Gastroesophageal sphincter (tissue), 4 donors: ENCODE data around the gene EFNB3. TPM values are rescaled to one million over a fixed set of nuclear protein-coding genes. Genes with fewer than 3 reads are reported as not detected.

ENCODE experiments used
- ATAC-seq: fragments of 150-250 bp; one replicate; pipeline ENCODE4 v1.9.1; 2016; ENCODE audit warnings: mild to moderate bottlenecking, moderate library complexity
- H3K27ac ChIP-seq, 4 donors: fragments of 200-600 bp; sonication (generic) in 3 of 4; 1 replicate in 3 of 4; 2 replicates in 1 of 4; pipeline ENCODE4 v1.5.1; 2016 to 2019
- H3K27me3 ChIP-seq: fragments of 200-600 bp; sonication (generic); one replicate; pipeline ENCODE4 v1.5.1; 2019
- H3K36me3 ChIP-seq, 2 donors: fragments of 200-600 bp; sonication (generic); one replicate each; pipeline ENCODE4 v1.5.1; 2019; ENCODE audit warnings: control low read depth in 1 of 2
- H3K4me1 ChIP-seq, 3 donors: fragments of 200-600 bp; sonication (generic); 1 replicate in 2 of 3; 2 replicates in 1 of 3; pipeline ENCODE4 v1.5.1; 2016 to 2019; ENCODE audit warnings: control low read depth in 2 of 3
- H3K4me3 ChIP-seq, 2 donors: fragments of 200-600 bp; sonication (generic); one replicate each; pipeline ENCODE4 v1.5.1; 2019; ENCODE audit warnings: mild to moderate bottlenecking in 1 of 2, moderate library complexity in 1 of 2
- H3K9me3 ChIP-seq, 3 donors: fragments of 200-600 bp; sonication (generic); one replicate each; pipeline ENCODE4 v1.5.1; 2017 to 2019; ENCODE audit warnings: control low read depth in 2 of 3
- CTCF ChIP-seq, 4 experiments: fragments of 200-600 bp in 2 of 4; fragments of 450-650 bp in 2 of 4; sonication (generic) in 1 of 4; IDR thresholded peaks; one replicate each; pipeline ENCODE4 v1.5.1; 2017 to 2019; ENCODE audit warnings: antibody characterized with exemption in 4 of 4, mild to moderate bottlenecking in 2 of 4, moderate library complexity in 2 of 4
- EP300 ChIP-seq: sonication (generic); formaldehyde crosslinking; IDR thresholded peaks from one replicate; pipeline ENCODE4 v1.6.1; 2017; ENCODE audit warnings: antibody characterized with exemption, mild to moderate bottlenecking
- POLR2A ChIP-seq, 2 donors: fragments of 450-650 bp; IDR thresholded peaks; one replicate each; pipeline ENCODE4 v1.6.1; 2017; ENCODE audit warnings: antibody characterized with exemption in 2 of 2, mild to moderate bottlenecking in 2 of 2, moderate library complexity in 1 of 2
- POLR2AphosphoS5 ChIP-seq: sonication (generic); formaldehyde crosslinking; IDR thresholded peaks from one replicate; pipeline ENCODE4 v1.6.1; 2017; ENCODE audit warnings: antibody characterized with exemption
- WGBS, 2 donors: methylation state at CpG; one replicate each; pipeline ENCODE4 v1.1.5; 2018; ENCODE audit warnings: low coverage in 1 of 2; 5-methylcytosine and 5-hydroxymethylcytosine counted together
- total RNA-seq, 4 donors: library from RNA; depleted of rRNA; stranded (reverse); fragments of >200 nt; gene quantifications; one replicate each; pipeline ENCODE4 v1.1.0, GENCODE V29; 2016

EFNB3 gene
- total RNA-seq, 4 donors from 2014 or later, result 0.27 to 0.52 TPM; not detected in 2

GRCh38 chr17:7754656-7755055, 49.7 kb downstream of the EFNB3 start:
- Histone ChIP-seq H3K4me3 (no peak overlapping the region), H3K4me1 (no peaks in the 10 kb centered on the region), H3K9me3 (no peaks in the 10 kb centered on the region), H3K36me3 (no peaks in the 10 kb centered on the region), H3K27ac (no peak overlapping the region), H3K27me3 (no peaks in the 10 kb centered on the region)
- TF ChIP-seq POLR2AphosphoS5 (no peak), EP300 (no peak), POLR2A (IDR thresholded peaks at IDR 0.05) (no peak), CTCF (IDR thresholded peaks at IDR 0.05) (no peak)
- 100% methylated on average over 1 of the region's 8 CpGs; no CpG with 5 or more reads in 1 of the 2 donors for WGBS, 2 donors
- no peak for ATAC-seq

GRCh38 chr17:7755095-7755890, 50.3 kb downstream of the EFNB3 start:
- H3K4me3 ChIP-seq, result no peak overlapping the region
- H3K4me1 ChIP-seq, result no peaks in the 10 kb centered on the region
- TF ChIP-seq POLR2AphosphoS5 (no peak), EP300 (no peak), CTCF (IDR thresholded peaks at IDR 0.05) (no peak), POLR2A (IDR thresholded peaks at IDR 0.05) (no peak)
- no peaks in the 10 kb centered on the region for H3K9me3 ChIP-seq
- no peak overlapping the region for H3K27ac ChIP-seq
- H3K27me3 ChIP-seq, result no peaks in the 10 kb centered on the region
- no peak for ATAC-seq
- WGBS, 2 donors, result 50 to 54% methylated on average over 8 to 9 of the region's 9 CpGs
- H3K36me3 ChIP-seq, result no peaks in the 10 kb centered on the region

GRCh38 chr17:7756968-7757367, 52.0 kb downstream of the EFNB3 start:
- WGBS, 2 donors, result 82 to 84% methylated on average over 7 to 10 of the region's 14 CpGs
- no peak for TF ChIP-seq POLR2AphosphoS5
- TF ChIP-seq POLR2A (IDR thresholded peaks at IDR 0.05), result no peak
- no peak for TF ChIP-seq CTCF (IDR thresholded peaks at IDR 0.05)
- no peak for TF ChIP-seq EP300
- ATAC-seq, result no peak

More at GRCh38 chr17:7756968-7757367, 52.0 kb downstream of the EFNB3 start:
- no peaks in the 10 kb centered on the region for H3K9me3 ChIP-seq
- no peaks in the 10 kb centered on the region for H3K36me3 ChIP-seq
- no peaks in the 10 kb centered on the region for H3K27me3 ChIP-seq
- no peaks in the 10 kb centered on the region for H3K4me1 ChIP-seq
- H3K27ac ChIP-seq, result no peak overlapping the region
- H3K4me3 ChIP-seq, result no peak overlapping the region

Other genes starting within 250 kb of the EFNB3 start
- 100 to 1,000 TPM in 1 of 4 donors, 10 to 100 TPM in 3; 68.4 to 115 (median 80.2) TPM for gene ZBTB4, start 225.6 kb upstream of the EFNB3 start, total RNA-seq
- not detected for gene SLC35G6, start 223.8 kb upstream of the EFNB3 start, total RNA-seq
- gene POLR2A, start 220.8 kb upstream of the EFNB3 start, total RNA-seq, result 10 to 100 TPM; 41.0 to 55.3 (median 47.3) TPM
- 100 to 1,000 TPM in 1 of 4 donors, 10 to 100 TPM in 3; 61.1 to 108 (median 84.7) TPM for gene TNFSF12, start 156.1 kb upstream of the EFNB3 start, total RNA-seq
- gene TNFSF13, start 146.5 kb upstream of the EFNB3 start, total RNA-seq, result 10 to 100 TPM; 14.5 to 47.1 (median 27.2) TPM
- gene SENP3, start 143.3 kb upstream of the EFNB3 start, total RNA-seq, result 10 to 100 TPM; 68.3 to 94.7 (median 79.6) TPM
- gene CD68, start 125.6 kb upstream of the EFNB3 start, total RNA-seq, result 10 to 100 TPM in 3 of 4 donors, 1 to 10 TPM in 1; 7.9 to 83.1 (median 46.1) TPM
- 10 to 100 TPM; 38.1 to 66.5 (median 51.2) TPM for gene MPDU1, start 121.3 kb upstream of the EFNB3 start, total RNA-seq
- 1 to 10 TPM; 5.1 to 9.0 (median 5.9) TPM for gene SOX15, start 115.1 kb upstream of the EFNB3 start, total RNA-seq
- gene FXR2, start 90.3 kb upstream of the EFNB3 start, total RNA-seq, result 10 to 100 TPM; 39.3 to 54.6 (median 47.4) TPM
- 10 to 100 TPM; 50.6 to 72.3 (median 62.3) TPM for gene SAT2, start 77.4 kb upstream of the EFNB3 start, total RNA-seq
- gene SHBG, start 75.1 kb upstream of the EFNB3 start, total RNA-seq, result 1 to 10 TPM in 1 of 4 donors, under 1 TPM in 1, not detected in 2; 0.40 to 3.0 TPM
- 1 to 10 TPM in 3 of 4 donors, under 1 TPM in 1; 0.77 to 3.6 (median 2.3) TPM for gene ATP1B2, start 54.3 kb upstream of the EFNB3 start, total RNA-seq
- gene TP53, start 17.7 kb upstream of the EFNB3 start, total RNA-seq, result 10 to 100 TPM; 14.7 to 16.3 (median 15.6) TPM
- 1 to 10 TPM; 2.8 to 4.7 (median 3.9) TPM for gene WRAP53, start 16.7 kb upstream of the EFNB3 start, total RNA-seq
- under 1 TPM in 2 of 4 donors, not detected in 2; 0.08 to 0.31 TPM for gene DNAH2, start 12.5 kb downstream of the EFNB3 start, total RNA-seq
- gene KDM6B, start 129.0 kb downstream of the EFNB3 start, total RNA-seq, result 10 to 100 TPM in 3 of 4 donors, 1 to 10 TPM in 1; 5.7 to 16.2 (median 15.6) TPM
- gene TMEM88, start 149.9 kb downstream of the EFNB3 start, total RNA-seq, result 10 to 100 TPM in 3 of 4 donors, 1 to 10 TPM in 1; 6.5 to 41.6 (median 29.6) TPM
- 10 to 100 TPM; 60.5 to 84.7 (median 69.8) TPM for gene NAA38, start 152.4 kb downstream of the EFNB3 start, total RNA-seq
- 10 to 100 TPM; 12.0 to 18.7 (median 13.7) TPM for gene CYB5D1, start 152.8 kb downstream of the EFNB3 start, total RNA-seq
- 100 to 1,000 TPM in 3 of 4 donors, 10 to 100 TPM in 1; 56.7 to 134 (median 120) TPM for gene CHD3, start 183.6 kb downstream of the EFNB3 start, total RNA-seq
- gene RNF227, start 211.1 kb downstream of the EFNB3 start, total RNA-seq, result 1 to 10 TPM; 1.6 to 5.4 (median 2.1) TPM
- gene KCNAB3, start 224.7 kb downstream of the EFNB3 start, total RNA-seq, result 1 to 10 TPM in 1 of 4 donors, under 1 TPM in 1, not detected in 2; 0.58 to 1.3 TPM
- gene TRAPPC1, start 226.7 kb downstream of the EFNB3 start, total RNA-seq, result 10 to 100 TPM; 20.9 to 44.2 (median 29.0) TPM
- gene CNTROB, start 227.0 kb downstream of the EFNB3 start, total RNA-seq, result 10 to 100 TPM; 15.6 to 31.8 (median 18.2) TPM